Mesendoderm (in vitro differentiated cells): ENCODE measurements around the gene CTSK.
"Not testable (repeated sequence)": the region's sequence is repeated elsewhere in the genome, so short reads cannot be mapped to it uniquely, and the experiment has no call there.

Experiments
- DNase-seq: peaks from one replicate; pipeline ENCODE4 v3.0.0; 2013
- H2AK5ac ChIP-seq: 2 replicates; pipeline ENCODE4 v1.6.1; 2013; ENCODE audit warnings: low read length, inconsistent platforms
- H2BK120ac ChIP-seq: 2 replicates; pipeline ENCODE4 v1.6.1; 2013; ENCODE audit warnings: low read depth, mild to moderate bottlenecking, low read length, moderate library complexity, mixed read lengths
- H2BK15ac ChIP-seq: replicated peaks from 2 replicates; pipeline ENCODE4 v1.6.1; 2013; ENCODE audit warnings: low read depth, mild to moderate bottlenecking, moderate library complexity
- H2BK5ac ChIP-seq: 2 replicates; pipeline ENCODE4 v1.6.1; 2013; ENCODE audit warnings: low read length, inconsistent platforms
- H3K18ac ChIP-seq: 2 replicates; pipeline ENCODE4 v1.6.1; 2013; ENCODE audit warnings: mild to moderate bottlenecking, low read length, mixed read lengths
- H3K23ac ChIP-seq: one replicate; pipeline ENCODE4 v1.6.1; 2013; ENCODE audit warnings: low read length
- H3K27ac ChIP-seq: 2 replicates; pipeline ENCODE4 v1.5.1; 2013; ENCODE audit warnings: low read depth, mild to moderate bottlenecking, inconsistent platforms, low read length, moderate library complexity
- H3K27me3 ChIP-seq: 2 replicates; pipeline ENCODE4 v1.6.1; 2013; ENCODE audit warnings: low read length, control low read depth, mild to moderate bottlenecking, inconsistent platforms; ENCODE audit not compliant: insufficient read depth, poor library complexity
- H3K36me3 ChIP-seq: 2 replicates; pipeline ENCODE4 v1.6.1; 2013; ENCODE audit warnings: low read length, inconsistent platforms; ENCODE audit not compliant: control insufficient read depth, insufficient read depth
- H3K4ac ChIP-seq: one replicate; pipeline ENCODE4 v1.6.1; 2013; ENCODE audit warnings: low read depth, mild to moderate bottlenecking, low read length, moderate library complexity
- H3K4me1 ChIP-seq: 2 replicates; pipeline ENCODE4 v1.6.1; 2013; ENCODE audit warnings: low read depth, low read length, inconsistent platforms; ENCODE audit not compliant: control insufficient read depth
- H3K4me2 ChIP-seq: 2 replicates; pipeline ENCODE4 v1.6.1; 2013; ENCODE audit warnings: low read length
- H3K4me3 ChIP-seq: 2 replicates; pipeline ENCODE4 v1.5.1; 2013; ENCODE audit warnings: mild to moderate bottlenecking, low read length
- H3K56ac ChIP-seq: one replicate; pipeline ENCODE4 v1.6.1; 2013; ENCODE audit warnings: low read length
- H3K79me1 ChIP-seq: 2 replicates; pipeline ENCODE4 v1.6.1; 2013; ENCODE audit warnings: low read length, inconsistent platforms
- H3K79me2 ChIP-seq: 2 replicates; pipeline ENCODE4 v1.6.1; 2013; ENCODE audit warnings: mild to moderate bottlenecking, low read length; ENCODE audit not compliant: control insufficient read depth, insufficient read depth
- H3K9ac ChIP-seq: 2 replicates; pipeline ENCODE4 v1.6.1; 2013; ENCODE audit warnings: low read length, inconsistent platforms
- H4K5ac ChIP-seq: one replicate; pipeline ENCODE4 v1.6.1; 2013; ENCODE audit warnings: low read length
- H4K8ac ChIP-seq: one replicate; pipeline ENCODE4 v1.6.1; 2013; ENCODE audit warnings: low read depth, mild to moderate bottlenecking, control low read depth, low read length, moderate library complexity
- WGBS: extraction: QIAGEN DNeasy Blood & Tissue Kit; methylation state at CpG from one replicate; pipeline ENCODE4 v1.1.7; 2013; ENCODE audit warnings: low lambda C conversion rate, missing lambda C conversion rate; ENCODE audit not compliant: insufficient coverage; ENCODE audit errors: extremely low coverage; 5-methylcytosine and 5-hydroxymethylcytosine counted together

Gene CTSK

GRCh38 chr1:150842964-150843363 is 34.9 kb upstream of the CTSK start:
- Histone ChIP-seq H3K4me3 (no peak overlapping the region), H3K18ac (no peak overlapping the region), H2BK120ac (no peak overlapping the region), H3K23ac (no peak overlapping the region), H3K4me1 (no peaks in the 10 kb centered on the region), H3K27ac (no peak overlapping the region), H2BK5ac (no peak overlapping the region), H4K5ac (no peak overlapping the region), H3K9ac (no peak overlapping the region), H4K8ac (no peak overlapping the region), H3K79me1 (no peaks in the 10 kb centered on the region), H3K36me3 (no peaks in the 10 kb centered on the region), H2AK5ac (no peak overlapping the region), H3K79me2 (no peaks in the 10 kb centered on the region), H3K56ac (no peak overlapping the region), H3K27me3 (no peaks in the 10 kb centered on the region), H2BK15ac (no peak overlapping the region), H3K4me2 (no peak overlapping the region), H3K4ac (no peak overlapping the region)
- 100% methylated on average over 1 of the region's 2 CpGs for WGBS
- DNase-seq, result no peak

- no peak overlapping the region for H3K9ac ChIP-seq
Measured at GRCh38 chr1:150842343-150842742, 34.3 kb upstream of the CTSK start.

GRCh38 chr1:150841626-150842025 is 33.6 kb upstream of the CTSK start:
- no peak overlapping the region for H3K27ac ChIP-seq
- H4K5ac ChIP-seq, result no peak overlapping the region
- H3K4me2 ChIP-seq, result no peak overlapping the region
- H3K4me3 ChIP-seq, result no peak overlapping the region
- WGBS, result no CpG with 5 or more reads among the region's 3 CpGs
- H3K79me2 ChIP-seq, result no peaks in the 10 kb centered on the region
- no peak overlapping the region for H3K18ac ChIP-seq
- no peaks in the 10 kb centered on the region for H3K79me1 ChIP-seq
- H3K27me3 ChIP-seq, result no peaks in the 10 kb centered on the region
- no peak overlapping the region for H4K8ac ChIP-seq
- no peak overlapping the region for H3K23ac ChIP-seq
- no peak for DNase-seq
- H3K4me1 ChIP-seq, result no peaks in the 10 kb centered on the region
- H3K56ac ChIP-seq, result no peak overlapping the region
- H2BK15ac ChIP-seq, result no peak overlapping the region
- H2BK5ac ChIP-seq, result no peak overlapping the region
- H2BK120ac ChIP-seq, result no peak overlapping the region
- H3K9ac ChIP-seq, result no peak overlapping the region
- H3K4ac ChIP-seq, result no peak overlapping the region
- no peaks in the 10 kb centered on the region for H3K36me3 ChIP-seq
- no peak overlapping the region for H2AK5ac ChIP-seq

More at GRCh38 chr1:150842343-150842742, 34.3 kb upstream of the CTSK start:
- no peak overlapping the region for H2BK15ac ChIP-seq
- H3K27ac ChIP-seq, result no peak overlapping the region
- no peaks in the 10 kb centered on the region for H3K79me1 ChIP-seq
- DNase-seq, result no peak
- H3K36me3 ChIP-seq, result no peaks in the 10 kb centered on the region
- H3K27me3 ChIP-seq, result no peaks in the 10 kb centered on the region
- no peak overlapping the region for H3K56ac ChIP-seq
- no peak overlapping the region for H3K4me2 ChIP-seq
- H3K18ac ChIP-seq, result no peak overlapping the region
- no peak overlapping the region for H3K23ac ChIP-seq
- no peaks in the 10 kb centered on the region for H3K4me1 ChIP-seq
- no peaks in the 10 kb centered on the region for H3K79me2 ChIP-seq
- no peak overlapping the region for H4K5ac ChIP-seq
- WGBS, result no CpG with 5 or more reads among the region's 2 CpGs
- no peak overlapping the region for H4K8ac ChIP-seq
- H2AK5ac ChIP-seq, result no peak overlapping the region
- H3K4ac ChIP-seq, result no peak overlapping the region
- H3K4me3 ChIP-seq, result no peak overlapping the region
- H2BK120ac ChIP-seq, result no peak overlapping the region
- H2BK5ac ChIP-seq, result no peak overlapping the region

- H3K27me3 ChIP-seq, H3K79me2 ChIP-seq, H3K4ac ChIP-seq, H3K23ac ChIP-seq, H3K18ac ChIP-seq, H3K4me1 ChIP-seq, H2AK5ac ChIP-seq, H2BK15ac ChIP-seq, H3K4me3 ChIP-seq, H4K5ac ChIP-seq, H3K56ac ChIP-seq, H4K8ac ChIP-seq, H2BK5ac ChIP-seq, H3K4me2 ChIP-seq, H3K9ac ChIP-seq, H2BK120ac ChIP-seq, H3K27ac ChIP-seq, DNase-seq, H3K36me3 ChIP-seq, H3K79me1 ChIP-seq: not testable (repeated sequence)
- WGBS, result no CpG with 5 or more reads among the region's 11 CpGs
Measured at GRCh38 chr1:150840850-150841249, 32.8 kb upstream of the CTSK start.

- Histone ChIP-seq H2BK15ac (no peak overlapping the region), H3K56ac (no peak overlapping the region), H2AK5ac (no peak overlapping the region), H2BK5ac (no peak overlapping the region), H3K27me3 (no peaks in the 10 kb centered on the region), H3K4me1 (no peaks in the 10 kb centered on the region), H3K4ac (no peak overlapping the region), H3K79me2 (no peaks in the 10 kb centered on the region), H3K79me1 (no peaks in the 10 kb centered on the region), H3K4me2 (no peak overlapping the region), H2BK120ac (no peak overlapping the region), H3K4me3 (no peak overlapping the region), H4K8ac (no peak overlapping the region), H3K18ac (no peak overlapping the region), H3K27ac (no peak overlapping the region), H3K9ac (no peak overlapping the region), H3K36me3 (peaks cover 2% of the 10 kb centered on the region), H3K23ac (no peak overlapping the region), H4K5ac (no peak overlapping the region)
- no CpG with 5 or more reads among the region's 6 CpGs for WGBS
- DNase-seq, result no peak
Measured at GRCh38 chr1:150836129-150836773, 28.2 kb upstream of the CTSK start.

- H3K18ac ChIP-seq, H3K4me1 ChIP-seq, H3K36me3 ChIP-seq, H3K79me1 ChIP-seq, H3K4ac ChIP-seq, H2BK15ac ChIP-seq, H2AK5ac ChIP-seq, H3K79me2 ChIP-seq, H3K9ac ChIP-seq, DNase-seq, H3K27me3 ChIP-seq, H4K8ac ChIP-seq, H2BK120ac ChIP-seq, H3K4me3 ChIP-seq, H3K23ac ChIP-seq, H3K27ac ChIP-seq, H3K4me2 ChIP-seq, H3K56ac ChIP-seq, H4K5ac ChIP-seq, H2BK5ac ChIP-seq: not testable (repeated sequence)
- WGBS, result no CpG with 5 or more reads among the region's 6 CpGs
Measured at GRCh38 chr1:150833961-150834360, 25.9 kb upstream of the CTSK start.
